Stimulated activated memory B cell treated with anti-CD40 and anti-IgM and Interleukin-4, amounts not matched to agents 10 μg/mL and 1 μg/mL and 100 μg/mL, for 72 hours (primary cell): ENCODE results near the gene DNAJB7.
A peak's percentile ranks its signal among the peaks of the same experiment; 100 is the strongest.
"Not testable (repeated sequence)": the region's sequence is repeated elsewhere in the genome, so short reads cannot be mapped to it uniquely, and the experiment has no call there.

Experiments used
- ATAC-seq: fragments of 150-1000 bp; cut with Tn5 transposase; 2 replicates; pipeline ENCODE4 v1.10.0; 2021
- H3K27ac Mint-ChIP-seq: one replicate; pipeline ENCODE4 v1.8.0; 2022; ENCODE audit warnings: mild to moderate bottlenecking, mixed read lengths
- H3K27me3 Mint-ChIP-seq: one replicate; pipeline ENCODE4 v1.8.0; 2022; ENCODE audit warnings: mixed read lengths
- H3K36me3 Mint-ChIP-seq: one replicate; pipeline ENCODE4 v1.8.0; 2022; ENCODE audit warnings: mixed read lengths
- H3K4me1 Mint-ChIP-seq: one replicate; pipeline ENCODE4 v1.8.0; 2022; ENCODE audit warnings: mixed read lengths
- H3K4me3 Mint-ChIP-seq: one replicate; pipeline ENCODE4 v1.8.0; 2022; ENCODE audit warnings: mild to moderate bottlenecking, moderate library complexity, mixed read lengths
- H3K9me3 Mint-ChIP-seq: one replicate; pipeline ENCODE4 v1.8.0; 2022; ENCODE audit warnings: mixed read lengths

DNAJB7 gene

DNA sequence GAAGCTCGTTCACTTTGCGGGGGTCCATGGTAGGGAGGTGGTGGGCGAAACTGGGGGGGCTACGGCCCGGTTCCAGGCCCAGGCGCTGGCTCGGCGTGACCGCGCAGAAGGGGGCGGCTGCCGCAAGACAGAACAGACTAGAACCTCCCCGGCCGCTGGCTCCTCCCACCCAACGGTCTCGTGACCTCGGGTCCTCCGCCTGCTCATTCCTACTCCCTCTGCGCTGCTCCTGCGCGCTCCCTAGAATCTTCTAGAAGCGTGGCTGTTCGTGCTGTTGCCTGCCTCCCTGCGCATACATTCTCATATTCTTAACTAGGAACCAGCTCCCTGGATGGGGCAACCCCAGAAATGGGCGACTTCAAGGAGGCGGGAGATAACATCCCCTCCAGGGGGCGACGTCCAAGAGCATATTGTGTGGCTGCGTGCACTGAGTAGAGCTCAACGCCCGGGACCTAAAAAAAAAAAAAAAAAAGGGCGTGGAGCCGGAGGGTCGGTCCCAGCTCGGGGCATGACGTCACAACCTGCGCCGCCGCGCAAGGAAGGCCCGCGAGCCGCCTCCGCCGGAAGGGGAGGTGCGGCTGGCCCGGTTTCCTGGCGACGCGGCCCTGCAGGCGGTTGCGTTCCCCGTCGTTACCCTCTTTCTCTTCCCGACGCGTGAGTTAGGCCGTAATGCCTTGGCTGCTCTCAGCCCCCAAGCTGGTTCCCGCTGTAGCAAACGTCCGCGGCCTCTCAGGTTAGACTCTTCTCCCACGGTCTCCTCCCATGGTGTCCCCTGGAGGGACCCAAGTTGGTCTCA, 5.2 kb downstream of the DNAJB7 start, which contains the start of the genes ST13 and XPNPEP3:
Gene ST13, minus strand, starts transcription at position 127 of the 796 bp plus-strand sequence. Its CDS starts 99 bp downstream, at position 28.
Gene XPNPEP3, plus strand, starts transcription at position 636 of the 796 bp plus-strand sequence. Its CDS starts 34 bp downstream, at position 670.
- peak within 1 kb of the TSS; percentile 94 for H3K4me3 Mint-ChIP-seq
- H3K9me3 Mint-ChIP-seq, result no peaks in the 10 kb centered on the region
- H3K4me1 Mint-ChIP-seq, result peaks cover 52% of the 10 kb centered on the region
- H3K27ac Mint-ChIP-seq, result peak within 1 kb of the TSS; percentile 97
- H3K36me3 Mint-ChIP-seq, result peaks cover 12% of the 10 kb centered on the region
- ATAC-seq, result peak; percentile 98
- H3K27me3 Mint-ChIP-seq, result no peaks in the 10 kb centered on the region

GRCh38 chr22:40855979-40856512, 5.9 kb downstream of the DNAJB7 start:
- Mint-ChIP-seq H3K9me3 (no peaks in the 10 kb centered on the region), H3K36me3 (peaks cover 11% of the 10 kb centered on the region), H3K4me3 (peak overlapping the region; percentile 94), H3K27ac (peak overlapping the region; percentile 97), H3K4me1 (peaks cover 56% of the 10 kb centered on the region), H3K27me3 (no peaks in the 10 kb centered on the region)
- ATAC-seq, result peak; percentile 54

- no peak for ATAC-seq
- Mint-ChIP-seq H3K4me3 (peak overlapping the region; percentile 94), H3K4me1 (peaks cover 54% of the 10 kb centered on the region)
These were observed 6.6 kb downstream of the DNAJB7 start for GRCh38 chr22:40855071-40855978.

GRCh38 chr22:40853961-40854360, 8.0 kb downstream of the DNAJB7 start:
- Mint-ChIP-seq H3K36me3 (peaks cover 18% of the 10 kb centered on the region), H3K4me3 (no peak overlapping the region), H3K9me3 (no peaks in the 10 kb centered on the region), H3K27me3 (no peaks in the 10 kb centered on the region), H3K4me1 (peaks cover 53% of the 10 kb centered on the region), H3K27ac (no peak overlapping the region)
- no peak for ATAC-seq

More at GRCh38 chr22:40855071-40855978, 6.6 kb downstream of the DNAJB7 start:
- Mint-ChIP-seq H3K36me3 (peaks cover 8% of the 10 kb centered on the region), H3K27ac (peak overlapping the region; percentile 97), H3K9me3 (no peaks in the 10 kb centered on the region), H3K27me3 (no peaks in the 10 kb centered on the region)

GRCh38 chr22:40853333-40853732, 8.6 kb downstream of the DNAJB7 start:
- no peaks in the 10 kb centered on the region for H3K9me3 Mint-ChIP-seq
- H3K4me3 Mint-ChIP-seq, result no peak overlapping the region
- no peaks in the 10 kb centered on the region for H3K27me3 Mint-ChIP-seq
- peaks cover 20% of the 10 kb centered on the region for H3K36me3 Mint-ChIP-seq
- no peak overlapping the region for H3K27ac Mint-ChIP-seq
- H3K4me1 Mint-ChIP-seq, result peaks cover 50% of the 10 kb centered on the region
- no peak for ATAC-seq

DNA sequence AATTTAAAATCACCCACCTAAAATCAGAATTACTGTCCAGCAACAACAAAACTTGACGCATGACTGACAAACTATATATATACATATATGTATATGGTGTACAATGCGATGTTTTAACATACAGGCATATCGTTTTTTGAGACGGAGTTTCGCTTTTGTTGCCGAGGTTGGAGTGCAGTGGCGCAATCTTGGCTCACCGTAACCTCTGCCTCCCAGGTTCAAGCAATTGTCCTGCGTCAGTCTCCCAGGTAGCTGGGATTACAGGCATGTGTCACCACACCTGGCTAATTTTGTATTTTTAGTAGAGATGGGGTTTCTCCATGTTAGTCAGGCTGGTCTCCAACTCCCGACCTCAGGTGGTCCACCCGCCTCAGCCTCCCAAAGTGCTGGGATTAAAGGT, 16.1 kb downstream of the DNAJB7 start:
- ATAC-seq, H3K27ac Mint-ChIP-seq, H3K9me3 Mint-ChIP-seq, H3K4me3 Mint-ChIP-seq, H3K27me3 Mint-ChIP-seq, H3K4me1 Mint-ChIP-seq: not testable (repeated sequence)
- peaks cover 52% of the 10 kb centered on the region for H3K36me3 Mint-ChIP-seq

GRCh38 chr22:40844951-40845350, 17.0 kb downstream of the DNAJB7 start:
- Mint-ChIP-seq H3K27ac (no peak overlapping the region), H3K9me3 (no peaks in the 10 kb centered on the region), H3K4me3 (no peak overlapping the region), H3K4me1 (peaks cover 6% of the 10 kb centered on the region), H3K27me3 (no peaks in the 10 kb centered on the region), H3K36me3 (peaks cover 55% of the 10 kb centered on the region)
- no peak for ATAC-seq

DNA sequence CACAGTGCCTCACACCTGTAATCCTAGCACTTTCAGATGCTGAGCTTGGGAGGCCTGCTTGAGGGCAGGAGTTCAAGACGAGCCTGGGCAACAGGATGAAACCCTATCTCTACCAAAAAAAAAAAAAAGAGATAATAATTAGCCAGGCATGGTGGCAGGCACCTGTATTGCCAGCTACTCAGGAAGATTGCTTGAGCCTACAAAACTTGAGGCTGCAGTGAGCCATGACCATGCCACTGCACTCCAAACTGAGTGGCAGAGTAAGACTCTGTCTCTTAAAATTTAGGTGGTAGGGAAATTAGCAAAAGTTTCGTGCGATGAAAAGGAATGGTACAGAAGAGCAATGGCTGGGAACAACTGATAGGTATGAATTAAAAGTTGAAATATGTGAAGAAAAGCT, 23.4 kb downstream of the DNAJB7 start:
- no peak for ATAC-seq

GRCh38 chr22:40834619-40835018, 27.3 kb downstream of the DNAJB7 start:
- no peaks in the 10 kb centered on the region for H3K9me3 Mint-ChIP-seq
- H3K27ac Mint-ChIP-seq, result no peak overlapping the region
- no peaks in the 10 kb centered on the region for H3K27me3 Mint-ChIP-seq
- no peak overlapping the region for H3K4me3 Mint-ChIP-seq
- H3K4me1 Mint-ChIP-seq, result no peaks in the 10 kb centered on the region
- ATAC-seq, result no peak
- H3K36me3 Mint-ChIP-seq, result peaks cover 51% of the 10 kb centered on the region

More for the DNA sequence above, 23.4 kb downstream of the DNAJB7 start:
- Mint-ChIP-seq H3K27me3 (no peaks in the 10 kb centered on the region), H3K27ac (no peak overlapping the region), H3K36me3 (peaks cover 58% of the 10 kb centered on the region), H3K4me3 (no peak overlapping the region), H3K9me3 (no peaks in the 10 kb centered on the region), H3K4me1 (peaks cover 5% of the 10 kb centered on the region)

GRCh38 chr22:40829131-40829530, 32.8 kb downstream of the DNAJB7 start:
- Mint-ChIP-seq H3K36me3 (peaks cover 41% of the 10 kb centered on the region), H3K4me1 (no peaks in the 10 kb centered on the region), H3K9me3 (no peaks in the 10 kb centered on the region), H3K27me3 (no peaks in the 10 kb centered on the region), H3K4me3 (no peak overlapping the region), H3K27ac (no peak overlapping the region)
- no peak for ATAC-seq

DNA sequence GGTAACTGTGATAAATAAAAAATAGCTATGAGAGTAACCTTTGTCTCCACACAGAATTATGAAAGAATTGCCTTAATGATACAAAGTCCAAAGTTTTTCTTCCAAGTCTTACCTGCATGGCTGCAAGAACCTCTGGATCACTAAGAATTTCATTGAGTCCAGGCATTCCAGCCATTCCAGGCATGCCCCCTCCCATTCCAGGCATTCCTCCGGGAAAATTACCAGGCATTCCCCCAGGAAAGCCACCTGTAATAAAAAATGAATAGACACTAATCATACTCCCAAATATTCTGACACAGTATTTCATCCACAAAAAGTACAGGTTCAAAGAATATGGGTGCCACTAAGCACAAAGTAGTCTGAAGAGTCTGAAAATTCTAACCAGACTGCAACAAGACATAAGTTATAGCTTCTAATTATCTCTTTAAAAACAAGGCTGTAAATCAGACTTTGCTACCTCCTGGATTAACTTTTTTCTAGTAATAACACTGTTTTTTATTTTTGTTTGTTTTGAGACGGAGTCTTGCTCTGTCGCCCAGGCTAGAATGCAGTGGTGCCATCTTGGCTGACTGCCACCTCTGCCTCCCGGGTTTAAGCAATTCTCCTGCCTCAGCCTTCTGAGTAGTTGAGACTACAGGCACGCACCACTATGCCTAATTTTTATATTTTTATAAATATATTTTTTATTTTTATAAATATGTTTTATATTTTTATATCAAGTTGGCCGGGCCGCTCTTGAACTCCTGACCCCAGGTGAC, 34.8 kb downstream of the DNAJB7 start:
- H3K27ac Mint-ChIP-seq, result no peak overlapping the region
- peaks cover 31% of the 10 kb centered on the region for H3K36me3 Mint-ChIP-seq
- H3K9me3 Mint-ChIP-seq, result no peaks in the 10 kb centered on the region
- no peaks in the 10 kb centered on the region for H3K4me1 Mint-ChIP-seq
- no peak overlapping the region for H3K4me3 Mint-ChIP-seq
- no peak for ATAC-seq
- H3K27me3 Mint-ChIP-seq, result no peaks in the 10 kb centered on the region

DNA sequence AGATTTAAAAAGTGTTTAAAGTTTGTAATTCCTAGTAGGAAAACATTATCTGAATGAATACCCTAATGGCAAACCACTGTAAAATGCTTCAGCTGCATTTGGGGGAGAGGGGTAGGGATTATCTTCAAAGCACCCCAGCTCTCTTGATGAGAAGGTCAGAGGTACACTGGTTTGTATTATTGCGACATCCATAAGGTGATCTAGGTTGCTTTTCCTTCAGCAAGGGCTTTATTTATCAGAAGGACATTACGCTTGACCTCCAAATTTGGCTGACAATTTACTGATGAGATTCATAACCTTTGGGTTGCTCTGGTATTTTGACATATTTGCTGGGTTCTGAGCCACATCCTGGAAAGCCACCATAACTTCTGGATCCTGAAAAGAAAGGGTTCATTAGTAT, 35.6 kb downstream of the DNAJB7 start:
- not testable (repeated sequence) for H3K9me3 Mint-ChIP-seq, H3K27me3 Mint-ChIP-seq, ATAC-seq, H3K4me3 Mint-ChIP-seq, H3K27ac Mint-ChIP-seq, H3K4me1 Mint-ChIP-seq
- H3K36me3 Mint-ChIP-seq, result peaks cover 29% of the 10 kb centered on the region

DNA sequence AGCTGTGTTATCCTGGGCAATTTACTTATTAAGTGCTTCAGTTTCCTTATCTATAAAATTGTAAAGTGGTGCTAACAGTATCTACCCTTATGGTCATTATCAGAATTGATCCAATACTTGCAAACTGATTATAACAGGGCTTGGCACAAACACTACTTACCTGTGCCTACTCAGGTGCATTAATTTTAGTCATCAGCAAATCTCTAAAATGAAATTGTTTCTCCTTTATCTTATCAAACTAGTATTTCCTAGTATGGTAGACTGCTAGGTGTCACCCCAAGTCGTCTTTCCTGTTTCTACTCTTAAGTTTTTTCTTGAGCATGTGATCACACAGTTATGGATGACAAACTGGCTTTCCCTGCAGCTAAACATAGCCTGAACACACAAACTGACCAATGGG, 38.5 kb downstream of the DNAJB7 start:
- Mint-ChIP-seq H3K36me3 (peaks cover 10% of the 10 kb centered on the region), H3K27me3 (no peaks in the 10 kb centered on the region), H3K9me3 (no peaks in the 10 kb centered on the region), H3K4me1 (peaks cover 9% of the 10 kb centered on the region), H3K27ac (no peak overlapping the region), H3K4me3 (no peak overlapping the region)
- ATAC-seq, result no peak

- H3K36me3 Mint-ChIP-seq, result peaks cover 15% of the 10 kb centered on the region
- no peaks in the 10 kb centered on the region for H3K9me3 Mint-ChIP-seq
- H3K27ac Mint-ChIP-seq, result peak overlapping the region; percentile 79
- no peak for ATAC-seq
- H3K27me3 Mint-ChIP-seq, result no peaks in the 10 kb centered on the region
- H3K4me3 Mint-ChIP-seq, result peak overlapping the region; percentile 96
- peaks cover 32% of the 10 kb centered on the region for H3K4me1 Mint-ChIP-seq
These were observed 42.2 kb downstream of the DNAJB7 start for GRCh38 chr22:40819599-40820140.
